PFSK-1 (cell line): ENCODE data around the gene TCF4.

Source experiments
- FOXP2 ChIP-seq: optimal IDR thresholded peaks from 2 replicates; pipeline ENCODE3; 2011; ENCODE audit warnings: borderline replicate concordance, control low read depth, inconsistent platforms; ENCODE audit not compliant: insufficient read depth; ENCODE audit errors: extremely low read length, extremely low read depth
- POLR2AphosphoS5 ChIP-seq: IDR thresholded peaks from 2 replicates; pipeline ENCODE4 v1.6.1; 2012; ENCODE audit warnings: low read depth, mild to moderate bottlenecking, control low read depth, low read length, moderate library complexity
- REST ChIP-seq, 2 experiments: IDR thresholded peaks; 2 replicates each; pipeline versions ENCODE4 v1.6.1 to v1.8.0; 2011 to 2012; ENCODE audit warnings: low read depth in 2 of 2, low read length in 2 of 2, control low read depth in 1 of 2, inconsistent platforms in 1 of 2, mild to moderate bottlenecking in 1 of 2, moderate library complexity in 1 of 2; ENCODE audit not compliant: insufficient read depth in 1 of 2
- SIN3A ChIP-seq: IDR thresholded peaks from 2 replicates; pipeline ENCODE4 v1.6.1; 2012; ENCODE audit warnings: mild to moderate bottlenecking, low read length, moderate library complexity, borderline replicate concordance; ENCODE audit not compliant: insufficient read depth
- TAF1 ChIP-seq: IDR thresholded peaks from 2 replicates; pipeline ENCODE4 v1.6.1; 2012; ENCODE audit warnings: low read length, control low read depth, borderline replicate concordance; ENCODE audit not compliant: insufficient read depth

Gene TCF4

GRCh38 chr18:55334875-55335274, 253.1 kb downstream of the TCF4 start:
- no peak for TF ChIP-seq TAF1
- no peak for TF ChIP-seq FOXP2
- TF ChIP-seq POLR2AphosphoS5 = no peak
- TF ChIP-seq SIN3A = no peak
- TF ChIP-seq REST (IDR thresholded peaks at IDR 0.05; ENCODE audit: insufficient read depth in 1 of 2, low read depth in 2 of 2, low read length in 2 of 2) = no peak

- TF ChIP-seq REST (IDR thresholded peaks at IDR 0.05; ENCODE audit: insufficient read depth in 1 of 2, low read depth in 2 of 2, low read length in 2 of 2) = no peak
- TF ChIP-seq TAF1 = no peak
- TF ChIP-seq SIN3A = no peak
- no peak for TF ChIP-seq POLR2AphosphoS5
- no peak for TF ChIP-seq FOXP2
These were observed 256.7 kb downstream of the TCF4 start for GRCh38 chr18:55331301-55331700.

- TF ChIP-seq POLR2AphosphoS5 (no peak), REST (IDR thresholded peaks at IDR 0.05; ENCODE audit: insufficient read depth in 1 of 2, low read depth in 2 of 2, low read length in 2 of 2) (no peak), FOXP2 (no peak), SIN3A (no peak), TAF1 (no peak; the same call in 1 of the 2 replicates)
These were observed 259.7 kb downstream of the TCF4 start for GRCh38 chr18:55328301-55328700.

DNA sequence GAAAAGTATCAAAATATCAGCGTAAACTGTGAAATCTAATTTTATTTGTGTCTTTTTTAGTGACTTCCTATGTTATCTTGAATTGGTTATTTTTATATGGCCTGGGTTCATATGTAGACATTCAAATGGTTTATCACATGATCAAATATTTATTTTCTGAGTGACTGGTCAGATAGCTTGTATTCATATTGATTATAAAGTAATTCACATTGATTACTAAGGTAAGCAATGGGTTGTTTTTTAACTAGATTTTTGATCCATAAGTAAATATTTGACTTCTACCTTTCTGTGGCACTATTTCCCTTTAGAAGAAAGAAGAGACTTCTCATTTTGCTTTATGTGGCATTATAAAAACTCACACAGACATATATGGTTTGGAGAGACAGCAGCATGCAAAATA, 260.5 kb downstream of the TCF4 start:
- TF ChIP-seq TAF1 (no peak), POLR2AphosphoS5 (no peak)

DNA sequence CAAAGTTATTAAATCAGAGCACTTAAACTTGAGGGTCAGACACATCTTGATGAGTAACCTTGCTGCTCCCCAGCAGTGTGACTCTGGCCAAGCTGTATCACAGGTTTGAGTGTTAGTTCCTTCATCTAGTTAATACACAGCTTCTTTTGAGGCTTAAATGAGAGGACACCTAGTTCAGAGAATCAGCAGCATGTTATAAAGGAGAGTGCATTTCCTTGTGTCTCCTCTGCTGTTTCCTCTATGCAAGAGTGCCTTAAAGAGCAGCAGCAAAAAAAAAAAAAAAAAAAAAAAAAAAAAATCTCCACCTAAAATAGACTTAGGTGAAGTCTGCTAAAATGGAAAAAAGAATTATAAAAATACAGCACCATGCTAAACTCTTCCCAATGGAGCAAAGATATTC, 261.9 kb downstream of the TCF4 start:
- no peak for TF ChIP-seq REST (IDR thresholded peaks at IDR 0.05; ENCODE audit: insufficient read depth in 1 of 2, low read depth in 2 of 2, low read length in 2 of 2)
- TF ChIP-seq FOXP2 = no peak
- TF ChIP-seq SIN3A = no peak
- no peak for TF ChIP-seq TAF1
- no peak for TF ChIP-seq POLR2AphosphoS5
